NCI-H2227 (cell line): ENCODE measurements around the gene EZH1.
A peak's percentile ranks its signal among the peaks of the same experiment; 100 is the strongest.

ENCODE experiments used
- DNase-seq: peaks from one replicate; lab custom pipeline; 2025; ENCODE audit not compliant: unreplicated experiment; lab: John Stamatoyannopoulos, UW

EZH1 gene

GRCh38 chr17:42723636-42724035 lies 21.2 kb downstream of the EZH1 start:
- no peak for DNase-seq

GRCh38 chr17:42720996-42721583 lies 23.8 kb downstream of the EZH1 start:
- peak; percentile 84 for DNase-seq

DNA sequence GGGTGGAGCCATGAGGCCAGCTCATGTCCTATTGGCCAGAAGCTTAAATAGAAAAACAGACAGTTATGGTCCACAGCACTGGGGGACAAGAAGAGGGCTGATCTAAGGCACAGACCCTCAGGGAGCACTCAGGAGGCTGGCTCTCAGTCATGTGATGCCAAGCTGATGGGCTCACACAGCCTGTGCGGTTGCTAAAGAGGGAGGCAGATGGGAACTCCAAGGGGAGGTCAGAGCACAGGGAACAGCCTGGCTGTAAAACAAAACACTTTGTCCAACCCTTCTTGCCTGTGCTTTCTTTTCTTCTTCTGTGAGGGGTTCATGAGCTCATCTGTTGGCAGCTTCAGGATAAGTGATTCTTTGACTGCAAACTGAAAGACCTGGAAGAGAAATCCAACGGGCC lies 35.3 kb downstream of the EZH1 start:
- DNase-seq, result no peak

DNA sequence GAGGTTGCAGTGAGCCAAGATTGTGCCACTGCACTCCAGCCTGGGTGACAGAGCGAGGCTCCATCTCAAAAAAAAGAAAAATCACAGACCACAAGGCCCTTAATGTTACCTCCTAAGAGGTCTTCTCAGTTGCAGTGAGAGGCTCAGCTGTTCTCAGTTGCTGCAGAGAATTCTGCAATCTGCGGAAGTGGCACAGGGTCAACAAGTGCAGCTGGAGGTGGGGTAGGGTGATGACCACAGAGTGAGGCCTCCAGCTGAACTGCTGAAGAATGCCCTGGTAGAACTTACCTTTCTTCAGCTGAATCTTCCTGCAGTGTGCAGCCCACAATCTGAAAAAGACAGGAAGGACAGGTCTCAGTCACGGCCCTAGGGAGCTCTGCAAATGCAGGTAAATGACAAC lies 36.3 kb downstream of the EZH1 start:
- DNase-seq, result no peak

- DNase-seq, result no peak
Observed at GRCh38 chr17:42706732-42707131, 38.1 kb downstream of the EZH1 start.

DNA sequence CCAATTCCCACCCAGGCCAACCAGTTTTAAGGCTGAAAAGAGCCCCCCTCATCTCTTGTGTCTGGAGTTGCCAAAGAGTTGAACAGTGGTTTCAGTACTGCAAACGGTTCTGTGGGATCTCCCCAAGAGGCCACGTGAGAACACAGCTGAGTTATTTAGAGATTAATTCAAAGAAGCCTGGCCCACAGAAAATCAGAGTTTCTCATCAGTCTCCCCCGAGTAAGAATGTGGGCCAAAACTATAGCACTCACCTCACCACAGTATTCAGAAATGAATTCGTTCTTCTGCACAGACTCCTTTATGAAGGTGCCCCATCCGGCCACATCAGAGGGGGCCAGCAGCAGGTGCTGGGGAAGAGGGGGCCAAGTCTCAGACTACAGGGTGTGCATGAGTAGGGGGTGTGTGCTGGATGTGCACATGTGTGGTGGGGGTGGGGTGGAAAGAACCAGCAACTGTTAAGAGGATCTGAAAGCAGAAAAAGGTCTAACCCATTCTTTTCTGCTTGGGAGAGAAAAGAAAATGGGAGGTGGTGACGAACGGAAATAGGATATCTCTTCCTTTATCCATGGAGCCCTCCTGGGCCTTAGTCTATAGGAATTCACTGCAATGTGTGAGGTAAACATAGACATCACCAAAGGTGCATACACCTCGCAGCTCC lies 39.9 kb downstream of the EZH1 start:
- DNase-seq, result no peak

DNA sequence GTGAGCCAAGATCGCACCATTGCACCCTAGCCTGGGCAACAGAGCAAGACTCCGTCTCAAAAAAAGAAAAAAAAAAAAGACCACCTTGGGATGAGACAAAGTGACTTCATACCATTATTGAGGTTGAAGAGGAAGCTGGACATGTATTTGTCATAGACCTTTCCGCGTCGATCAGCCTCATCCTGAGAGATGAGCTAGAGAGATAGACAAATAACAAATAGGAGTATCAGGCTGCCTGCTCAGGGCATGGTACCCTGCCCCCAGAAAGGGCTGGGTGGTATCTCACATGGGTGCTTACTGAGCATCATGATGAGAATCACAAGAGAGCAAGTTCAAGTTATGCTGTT lies 40.4 kb downstream of the EZH1 start:
- no peak for DNase-seq

GRCh38 chr17:42702446-42702845 lies 42.4 kb downstream of the EZH1 start:
- DNase-seq, result no peak

- no peak for DNase-seq
Observed at GRCh38 chr17:42700586-42701289, 44.1 kb downstream of the EZH1 start.

GRCh38 chr17:42699415-42699740 lies 45.5 kb downstream of the EZH1 start:
- DNase-seq, result no peak

GRCh38 chr17:42698736-42699414 lies 46.0 kb downstream of the EZH1 start:
- peak; percentile 51 for DNase-seq

GRCh38 chr17:42697108-42697811 lies 47.6 kb downstream of the EZH1 start:
- DNase-seq, result no peak

DNA sequence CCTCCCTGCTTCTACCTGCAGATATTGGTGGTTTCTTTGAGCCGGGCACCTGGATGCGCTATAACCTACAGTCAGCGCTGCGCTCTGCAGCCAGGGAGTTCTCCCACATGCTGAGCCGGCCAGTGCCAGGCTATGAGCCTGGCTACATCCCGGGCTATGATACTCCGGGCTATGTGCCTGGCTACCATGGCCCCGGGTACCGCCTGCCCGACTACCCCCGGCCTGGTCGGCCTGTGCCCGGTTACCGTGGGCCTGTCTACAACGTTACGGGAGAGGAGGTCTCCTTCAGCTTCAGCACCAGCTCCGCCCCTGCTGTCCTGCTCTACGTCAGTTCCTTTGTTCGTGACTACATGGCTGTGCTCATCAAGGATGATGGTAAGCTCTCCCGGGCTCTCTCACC lies 49.3 kb downstream of the EZH1 start:
- no peak for DNase-seq

DNA sequence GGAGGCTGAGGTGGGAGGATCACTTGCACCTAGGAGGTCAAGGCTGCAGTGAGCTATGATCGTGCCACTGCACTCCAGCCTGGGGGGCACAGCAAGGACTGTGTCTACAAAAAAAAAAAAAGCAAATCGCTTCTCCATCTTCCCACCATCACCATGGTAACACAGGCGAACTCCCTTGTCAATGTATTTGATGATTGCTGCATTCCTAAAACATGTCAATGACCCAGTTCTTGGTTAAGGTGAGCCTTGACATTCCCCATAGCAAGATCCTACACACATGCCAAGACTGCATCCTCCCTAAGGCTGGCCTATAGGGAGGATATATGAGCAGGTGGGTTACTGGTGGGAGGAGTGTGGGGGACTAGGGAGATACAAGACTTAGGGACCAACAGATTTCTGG lies 50.3 kb downstream of the EZH1 start:
- no peak for DNase-seq

- no peak for DNase-seq
Observed at GRCh38 chr17:42692489-42692888, 52.4 kb downstream of the EZH1 start.

GRCh38 chr17:42691021-42691545 lies 53.8 kb downstream of the EZH1 start:
- DNase-seq, result no peak

DNA sequence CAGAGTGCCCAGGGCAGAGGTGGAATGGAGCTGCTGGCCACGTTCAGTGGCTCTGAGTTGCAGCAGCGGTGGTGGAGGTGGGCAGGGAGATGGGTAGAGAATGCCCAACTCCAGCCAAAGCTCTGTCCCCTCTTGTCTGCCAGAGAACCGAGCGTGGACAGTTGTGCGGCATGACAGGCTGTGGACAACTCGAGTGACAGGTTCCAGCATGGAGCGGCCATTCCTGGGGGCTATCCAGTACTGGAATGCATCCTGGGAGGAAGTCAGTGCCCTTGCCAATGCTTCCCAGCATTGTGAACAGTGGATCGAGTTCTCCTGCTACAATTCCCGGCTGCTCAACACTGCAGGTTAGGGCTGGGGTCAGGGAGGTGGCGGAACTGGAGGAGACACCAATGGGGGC lies 54.2 kb downstream of the EZH1 start:
- DNase-seq, result no peak

- no peak for DNase-seq
Observed at GRCh38 chr17:42687707-42688320, 57.0 kb downstream of the EZH1 start.

- no peak for DNase-seq
Observed at GRCh38 chr17:42686520-42687128, 58.2 kb downstream of the EZH1 start.

DNA sequence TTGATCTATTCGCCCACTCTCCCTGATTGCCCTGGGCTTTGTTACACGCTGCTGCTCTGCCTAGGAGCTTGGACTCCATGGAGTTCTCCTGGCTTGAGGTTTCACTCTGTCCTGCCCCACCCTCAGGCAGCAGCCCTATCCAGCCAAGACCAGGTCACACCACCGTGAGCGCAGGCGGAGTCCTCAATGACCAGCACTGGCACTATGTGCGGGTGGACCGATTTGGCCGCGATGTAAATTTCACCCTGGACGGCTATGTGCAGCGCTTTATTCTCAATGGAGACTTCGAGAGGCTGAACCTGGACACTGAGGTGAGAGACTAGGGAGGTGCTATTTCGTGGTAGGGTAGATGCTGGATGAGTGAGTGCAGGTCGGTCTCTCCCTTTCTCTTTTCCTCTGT lies 59.0 kb downstream of the EZH1 start:
- DNase-seq, result no peak
